Measurements from ENCODE around the gene GPN2. TPM values are rescaled to one million over a fixed set of nuclear protein-coding genes. Genes with fewer than 3 reads are reported as not detected.

GPN2 gene
- total RNA-seq = 10 to 100 TPM; 19.8 to 20.7 TPM

- H3K4me1 Mint-ChIP-seq (ENCODE audit: low read depth) = peaks cover 30% of the 10 kb centered on the region
- peak within 1 kb of the TSS; percentile 91 for H3K27ac Mint-ChIP-seq
- peak; percentile 82 for DNase-seq
- intact Hi-C loops (cut with micrococcal nuclease) = loop anchor here (2.0 to 5.0 kb wide), 2 partner anchors 25 to 102 kb away; partner anchors contain the start of gene TRNP1
- no peaks in the 10 kb centered on the region for H3K9me3 Mint-ChIP-seq
- CTCF ChIA-PET = interaction anchor here (0.6 to 2.5 kb wide), 6 partner anchors 11 to 224 kb away, joined by 3 to 14 read pairs (median 4); partner anchors contain the start of gene GPATCH3
- peak within 1 kb of the TSS; percentile 94 for H3K4me3 Mint-ChIP-seq
- H3K36me3 Mint-ChIP-seq (ENCODE audit: low read depth) = peaks cover 28% of the 10 kb centered on the region
- no peaks in the 10 kb centered on the region for H3K27me3 Mint-ChIP-seq (ENCODE audit: low read depth)
These were observed at the start of gene GPN2 for GRCh38 chr1:26889551-26890466. Gene GPN2 (minus strand): TSS chr1:26890283. CDS start chr1:26890096, 187 bp downstream.

GRCh38 chr1:26938659-26939025 is 48.6 kb upstream of the GPN2 start:
- CTCF ChIA-PET = no interaction called here
- H3K27ac Mint-ChIP-seq = no peak overlapping the region
- no peak for DNase-seq
- H3K9me3 Mint-ChIP-seq = no peaks in the 10 kb centered on the region
- peaks cover 2% of the 10 kb centered on the region for H3K4me1 Mint-ChIP-seq (ENCODE audit: low read depth)
- H3K4me3 Mint-ChIP-seq = no peak overlapping the region
- peaks cover 32% of the 10 kb centered on the region for H3K36me3 Mint-ChIP-seq (ENCODE audit: low read depth)
- intact Hi-C loops (cut with micrococcal nuclease) = no loop called here
- H3K27me3 Mint-ChIP-seq (ENCODE audit: low read depth) = no peaks in the 10 kb centered on the region

DNA sequence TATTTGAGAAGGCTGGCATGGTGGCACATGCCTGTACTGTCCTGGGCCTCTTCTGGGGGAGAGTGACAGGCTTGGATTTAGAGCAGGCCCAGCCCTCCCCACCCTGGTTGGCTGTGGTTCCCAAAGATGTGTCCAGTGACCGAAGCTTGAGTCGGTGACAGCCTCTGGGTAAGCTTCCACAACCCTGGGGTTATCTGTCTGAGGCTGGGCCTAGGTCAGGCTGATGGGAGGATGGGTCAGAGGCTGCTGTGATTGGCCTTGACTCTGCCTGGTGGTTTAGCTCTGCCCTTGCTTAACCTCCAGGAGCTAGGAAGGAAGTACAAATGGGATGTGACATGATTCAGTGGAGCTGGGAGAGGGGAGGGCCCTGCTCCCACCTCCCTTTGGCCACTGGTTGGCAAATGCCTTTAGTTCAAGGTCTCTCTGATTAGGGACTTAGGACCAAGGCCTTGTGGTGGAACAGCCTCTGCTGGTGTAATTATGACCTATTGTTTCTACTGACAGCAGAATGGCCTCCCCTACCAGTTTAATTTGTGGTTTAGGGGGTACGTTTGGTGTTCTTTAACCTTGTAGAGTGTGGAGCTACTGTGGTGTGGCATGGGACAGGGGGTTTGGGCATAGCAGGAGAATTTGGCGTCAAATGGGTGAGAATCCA is 48.0 kb upstream of the GPN2 start:
- Mint-ChIP-seq H3K4me3 (no peak overlapping the region), H3K36me3 (ENCODE audit: low read depth) (peaks cover 31% of the 10 kb centered on the region), H3K4me1 (ENCODE audit: low read depth) (peaks cover 2% of the 10 kb centered on the region), H3K27ac (no peak overlapping the region), H3K27me3 (ENCODE audit: low read depth) (no peaks in the 10 kb centered on the region), H3K9me3 (no peaks in the 10 kb centered on the region)
- CTCF ChIA-PET = interaction anchor here (0.5 to 1.0 kb wide), 2 partner anchors 186 to 395 kb away, joined by 3 read pairs; no protein-coding TSS in a partner anchor
- DNase-seq = no peak
- intact Hi-C loops (cut with micrococcal nuclease) = no loop called here

DNA sequence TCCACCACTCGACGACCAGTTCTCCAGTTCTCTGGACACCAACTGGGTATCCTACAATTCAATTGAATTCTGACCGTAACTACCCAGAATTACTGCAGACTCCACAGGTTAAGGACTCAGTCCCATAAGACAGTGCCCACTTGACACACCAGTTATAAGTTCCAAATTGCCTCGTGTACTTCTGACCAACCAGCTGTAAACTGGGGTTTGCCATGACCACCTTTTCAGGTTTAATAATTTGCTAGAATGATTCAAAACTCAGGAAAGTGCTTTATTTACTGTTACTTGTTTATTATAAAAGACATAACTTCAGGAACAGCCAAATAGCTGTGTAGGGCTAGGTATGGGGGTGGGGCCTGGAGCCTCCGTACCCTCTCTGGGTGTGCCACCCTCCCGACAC is 46.7 kb upstream of the GPN2 start:
- Mint-ChIP-seq H3K4me3 (no peak overlapping the region), H3K27me3 (ENCODE audit: low read depth) (no peaks in the 10 kb centered on the region), H3K27ac (no peak overlapping the region), H3K36me3 (ENCODE audit: low read depth) (peaks cover 30% of the 10 kb centered on the region), H3K4me1 (ENCODE audit: low read depth) (peaks cover 2% of the 10 kb centered on the region), H3K9me3 (no peaks in the 10 kb centered on the region)
- no peak for DNase-seq
- intact Hi-C loops (cut with micrococcal nuclease) = no loop called here
- CTCF ChIA-PET = no interaction called here

DNA sequence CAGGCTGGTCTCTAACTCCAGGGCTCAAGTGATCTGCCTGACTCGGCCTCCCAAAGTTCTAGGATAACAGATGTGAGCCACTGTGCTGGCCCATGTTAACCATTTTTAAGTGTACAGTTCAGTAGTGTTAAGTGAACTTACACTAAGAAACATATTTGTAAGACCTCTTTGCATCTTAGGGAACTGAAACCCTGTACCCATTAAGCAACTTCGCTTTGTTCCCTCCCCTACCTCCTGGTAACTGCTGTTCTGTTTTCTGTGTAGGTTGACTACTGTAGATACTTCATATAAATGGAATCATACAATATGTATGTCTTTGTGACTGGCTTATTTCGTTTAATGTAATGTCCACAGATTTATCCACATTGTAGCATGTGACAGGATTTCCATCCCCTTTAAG is 42.4 kb upstream of the GPN2 start:
- no peak overlapping the region for H3K4me3 Mint-ChIP-seq
- DNase-seq = no peak
- no peak overlapping the region for H3K27ac Mint-ChIP-seq
- H3K9me3 Mint-ChIP-seq = no peaks in the 10 kb centered on the region
- CTCF ChIA-PET = no interaction called here
- H3K4me1 Mint-ChIP-seq (ENCODE audit: low read depth) = no peaks in the 10 kb centered on the region
- H3K36me3 Mint-ChIP-seq (ENCODE audit: low read depth) = peaks cover 37% of the 10 kb centered on the region
- intact Hi-C loops (cut with micrococcal nuclease) = no loop called here
- no peaks in the 10 kb centered on the region for H3K27me3 Mint-ChIP-seq (ENCODE audit: low read depth)

DNA sequence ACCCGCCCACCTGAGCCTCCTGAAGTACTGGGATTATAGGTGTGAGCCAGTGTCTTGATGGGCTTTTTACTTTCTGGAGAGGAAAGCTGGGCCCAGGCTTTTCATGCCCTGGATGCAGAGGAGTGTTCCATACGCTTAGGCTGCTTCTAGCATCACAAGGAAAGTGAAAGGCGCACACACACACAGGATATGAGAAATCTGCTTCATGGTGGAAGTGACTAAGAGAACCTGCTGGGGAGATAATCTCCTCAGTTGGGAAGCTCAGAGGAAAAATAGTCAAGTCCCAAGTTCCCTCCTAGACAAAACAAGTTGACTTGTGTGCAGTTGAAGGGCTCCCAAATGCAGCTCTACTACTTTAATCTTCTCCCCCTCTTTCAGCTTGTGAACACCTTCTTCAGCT is 33.6 kb upstream of the GPN2 start:
- Mint-ChIP-seq H3K27me3 (ENCODE audit: low read depth) (no peaks in the 10 kb centered on the region), H3K36me3 (ENCODE audit: low read depth) (peaks cover 45% of the 10 kb centered on the region), H3K4me3 (peak overlapping the region; percentile 99), H3K4me1 (ENCODE audit: low read depth) (peaks cover 40% of the 10 kb centered on the region), H3K9me3 (no peaks in the 10 kb centered on the region), H3K27ac (no peak overlapping the region)
- intact Hi-C loops (cut with micrococcal nuclease) = loop anchor here (5.0 kb wide), 1 partner anchor 69 kb away; the partner anchor contains the start of gene TRNP1
- DNase-seq = peak; percentile 35
- CTCF ChIA-PET = no interaction called here

DNA sequence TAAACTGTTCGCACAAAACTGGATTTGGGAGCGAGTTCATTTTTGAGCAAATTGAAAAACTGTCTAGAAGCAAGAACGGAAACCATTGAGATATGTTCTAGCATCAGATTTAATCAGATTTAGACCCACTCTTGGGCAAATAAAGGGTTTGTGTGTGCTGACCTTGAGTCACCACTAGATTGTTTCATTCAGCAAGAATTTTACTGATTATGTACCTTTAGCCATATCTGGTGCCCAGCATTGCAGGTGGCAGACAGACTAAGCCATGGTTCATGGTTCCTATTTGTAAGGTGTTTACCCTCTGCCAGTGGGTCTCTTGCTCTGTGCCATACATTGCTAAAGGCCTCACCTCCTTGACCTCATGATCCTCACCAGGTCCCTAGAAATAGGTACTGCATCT is 32.8 kb upstream of the GPN2 start:
- no peaks in the 10 kb centered on the region for H3K9me3 Mint-ChIP-seq
- H3K4me1 Mint-ChIP-seq (ENCODE audit: low read depth) = peaks cover 40% of the 10 kb centered on the region
- intact Hi-C loops (cut with micrococcal nuclease) = loop anchor here (5.0 kb wide), 1 partner anchor 69 kb away; the partner anchor contains the start of gene TRNP1
- peak overlapping the region; percentile 93 for H3K27ac Mint-ChIP-seq
- H3K27me3 Mint-ChIP-seq (ENCODE audit: low read depth) = no peaks in the 10 kb centered on the region
- peak overlapping the region; percentile 99 for H3K4me3 Mint-ChIP-seq
- CTCF ChIA-PET = no interaction called here
- peaks cover 37% of the 10 kb centered on the region for H3K36me3 Mint-ChIP-seq (ENCODE audit: low read depth)
- no peak for DNase-seq

DNA sequence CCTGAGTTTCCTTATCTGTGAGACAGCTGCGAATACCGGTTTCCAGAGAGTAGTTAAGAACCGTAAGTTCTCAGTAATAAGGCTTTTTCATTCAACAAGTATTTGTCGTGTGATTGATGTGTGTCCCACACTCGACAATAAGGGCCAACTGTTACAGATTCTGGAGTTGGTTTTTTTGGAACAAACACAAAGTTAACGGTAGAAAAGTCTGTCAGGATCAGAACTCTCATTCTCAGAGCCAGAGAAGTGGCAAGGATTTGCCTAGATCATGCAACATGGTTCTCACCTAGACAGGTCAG is 32.3 kb upstream of the GPN2 start:
- Mint-ChIP-seq H3K9me3 (no peaks in the 10 kb centered on the region), H3K27ac (peak overlapping the region; percentile 93), H3K4me3 (peak overlapping the region; percentile 99), H3K4me1 (ENCODE audit: low read depth) (peaks cover 40% of the 10 kb centered on the region), H3K27me3 (ENCODE audit: low read depth) (no peaks in the 10 kb centered on the region), H3K36me3 (ENCODE audit: low read depth) (peaks cover 34% of the 10 kb centered on the region)
- DNase-seq = no peak
- CTCF ChIA-PET = no interaction called here
- intact Hi-C loops (cut with micrococcal nuclease) = loop anchor here (5.0 kb wide), 1 partner anchor 70 kb away; the partner anchor contains the start of gene TRNP1

GRCh38 chr1:26921540-26922430 is 31.7 kb upstream of the GPN2 start, which contains the start of gene NUDC:
Gene NUDC (plus strand): TSS chr1:26921743. CDS start chr1:26921849, 106 bp downstream.
- H3K4me1 Mint-ChIP-seq (ENCODE audit: low read depth) = peaks cover 37% of the 10 kb centered on the region
- peaks cover 31% of the 10 kb centered on the region for H3K36me3 Mint-ChIP-seq (ENCODE audit: low read depth)
- CTCF ChIA-PET = no interaction called here
- peak; percentile 98 for DNase-seq
- peak within 1 kb of the TSS; percentile 93 for H3K27ac Mint-ChIP-seq
- intact Hi-C loops (cut with micrococcal nuclease) = loop anchor here (1.0 to 5.0 kb wide), 5 partner anchors 21 to 449 kb away; partner anchors contain the start of genes GPATCH3, HMGN2 and TRNP1
- H3K4me3 Mint-ChIP-seq = peak within 1 kb of the TSS; percentile 99
- no peaks in the 10 kb centered on the region for H3K9me3 Mint-ChIP-seq
- H3K27me3 Mint-ChIP-seq (ENCODE audit: low read depth) = no peaks in the 10 kb centered on the region

DNA sequence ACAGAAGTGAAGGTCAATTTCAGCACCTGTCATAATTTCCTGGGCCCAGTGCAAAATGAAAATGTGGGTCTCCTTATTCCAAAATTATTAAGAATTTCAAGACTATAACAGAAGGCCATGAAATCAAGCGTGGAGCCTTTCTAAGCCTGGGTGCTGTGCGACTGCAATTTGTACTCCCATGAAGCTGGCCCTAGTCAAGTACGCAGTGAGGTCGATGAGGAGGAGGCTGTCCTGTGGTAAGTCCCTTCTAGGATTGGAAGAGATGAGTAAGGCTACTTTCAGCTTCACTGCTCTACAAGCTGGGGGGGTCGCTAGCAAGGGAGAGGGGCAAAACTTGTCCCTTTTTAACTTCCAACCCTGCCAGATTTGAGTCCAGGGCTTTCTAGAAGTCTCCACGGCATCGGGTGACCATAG is 31.1 kb upstream of the GPN2 start:
- H3K27me3 Mint-ChIP-seq (ENCODE audit: low read depth) = no peaks in the 10 kb centered on the region
- DNase-seq = no peak
- H3K4me3 Mint-ChIP-seq = peak overlapping the region; percentile 99
- CTCF ChIA-PET = interaction anchor here (1.0 kb wide), 1 partner anchor 346 kb away, joined by 3 read pairs; no protein-coding TSS in a partner anchor
- H3K9me3 Mint-ChIP-seq = no peaks in the 10 kb centered on the region
- intact Hi-C loops (cut with micrococcal nuclease) = loop anchor here (1.0 to 5.0 kb wide), 5 partner anchors 21 to 449 kb away; partner anchors contain the start of genes GPATCH3, HMGN2 and TRNP1
- H3K27ac Mint-ChIP-seq = peak overlapping the region; percentile 93
- peaks cover 28% of the 10 kb centered on the region for H3K36me3 Mint-ChIP-seq (ENCODE audit: low read depth)
- peaks cover 33% of the 10 kb centered on the region for H3K4me1 Mint-ChIP-seq (ENCODE audit: low read depth)

- H3K27ac Mint-ChIP-seq = no peak overlapping the region
- no peaks in the 10 kb centered on the region for H3K9me3 Mint-ChIP-seq
- H3K4me3 Mint-ChIP-seq = no peak overlapping the region
- DNase-seq = no peak
- CTCF ChIA-PET = no interaction called here
- intact Hi-C loops (cut with micrococcal nuclease) = no loop called here
- H3K36me3 Mint-ChIP-seq (ENCODE audit: low read depth) = no peaks in the 10 kb centered on the region
- H3K27me3 Mint-ChIP-seq (ENCODE audit: low read depth) = no peaks in the 10 kb centered on the region
- peaks cover under 1% of the 10 kb centered on the region for H3K4me1 Mint-ChIP-seq (ENCODE audit: low read depth)
These were observed 25.2 kb upstream of the GPN2 start for GRCh38 chr1:26915204-26915842.

All from activated naive CD4-positive, alpha-beta T cell treated with anti-CD3 and anti-CD28 coated beads for 36 hours (primary cell).